Measurements from ENCODE around the gene PPP1R16B. TPM values are rescaled to one million over a fixed set of nuclear protein-coding genes. Genes with fewer than 3 reads are reported as not detected.

PPP1R16B gene
- total and polyA plus RNA-seq, 2 of the 8 experiments (the other 6 are each of a cell fraction or from before 2014, with no cell fraction given) = 2.6 to 8.9 TPM

GRCh38 chr20:38854654-38855066 is 49.2 kb downstream of the PPP1R16B start:
- H3K4ac ChIP-seq (replicated peaks; ENCODE audit: insufficient read length, low read depth, low read length) = no peak overlapping the region
- POLR2A ChIA-PET (ENCODE audit: partially characterized antibody) = no interaction called here
- H3K4me2 ChIP-seq (ENCODE audit: insufficient read depth in 1 of 2, low read depth in 2 of 2, low read length in 2 of 2) = no peak overlapping the region
- no peak overlapping the region for H3K9ac ChIP-seq (replicated peaks in 1 of 4; ENCODE audit: extremely low read depth in 1 of 4, low read depth in 3 of 4, low read length in 3 of 4)
- H3K4me1 ChIP-seq (replicated peaks in 1 of 4; ENCODE audit: control insufficient read depth in 3 of 4, insufficient read depth in 4 of 4, low read length in 3 of 4) = no peaks in the 10 kb centered on the region
- no peak overlapping the region for H3K18ac ChIP-seq (ENCODE audit: extremely low read depth, low read length)
- no peaks in the 10 kb centered on the region for H3K36me3 ChIP-seq (ENCODE audit: control insufficient read depth in 2 of 4, insufficient read depth in 4 of 4, low read length in 3 of 4)
- H4K20me1 ChIP-seq (replicated peaks in 1 of 2; ENCODE audit: control insufficient read depth in 1 of 2, insufficient read depth in 2 of 2, low read length in 2 of 2) = no peaks in the 10 kb centered on the region
- no peak overlapping the region for H4K91ac ChIP-seq (replicated peaks; ENCODE audit: insufficient read length, low read length)
- no peak overlapping the region for H2BK120ac ChIP-seq (replicated peaks; ENCODE audit: low read depth, low read length)
- H4K8ac ChIP-seq (ENCODE audit: extremely low read depth, insufficient read depth, low read length) = no peak overlapping the region
- H3K27me3 ChIP-seq (replicated peaks in 1 of 4; ENCODE audit: control insufficient read depth in 3 of 4, extremely low read depth in 1 of 4, insufficient read depth in 3 of 4, low read length in 3 of 4) = no peaks in the 10 kb centered on the region
- no peaks in the 10 kb centered on the region; the same call in 1 of the 2 replicates for H3K23me2 ChIP-seq (ENCODE audit: low read depth, low read length)
- H3K4me3 ChIP-seq (ENCODE audit: extremely low read depth in 1 of 4, insufficient read depth in 2 of 4, low read depth in 3 of 4, low read length in 4 of 4) = no peak overlapping the region
- H2BK20ac ChIP-seq (ENCODE audit: low read length) = no peak overlapping the region
- DNase-seq (ENCODE audit: low read depth in 1 of 2, low spot score in 2 of 2) = no peak
- FAIRE-seq = no peak
- no peaks in the 10 kb centered on the region for H3K79me1 ChIP-seq (ENCODE audit: low read depth, low read length)
- no peak overlapping the region for H3K27ac ChIP-seq (ENCODE audit: low read depth, low read length)
- no peak overlapping the region for H3K23ac ChIP-seq (ENCODE audit: insufficient read length)
- H3K9me3 ChIP-seq (ENCODE audit: insufficient read depth in 2 of 2, low read depth in 1 of 2, low read length in 1 of 2) = no peaks in the 10 kb centered on the region
- no peak overlapping the region for H2AK5ac ChIP-seq (ENCODE audit: low read depth, low read length)
- no peak overlapping the region for H3K14ac ChIP-seq (ENCODE audit: insufficient read length)
- WGBS, 2 experiments (ENCODE audit: extremely low coverage in 1 of 2, insufficient coverage in 1 of 2, insufficient read length in 1 of 2, insufficient replicate concordance in 2 of 2, low coverage in 1 of 2, low lambda C conversion rate in 2 of 2, missing lambda C conversion rate in 1 of 2) = 86% methylated on average over 3 of the region's 3 CpGs; no CpG with 5 or more reads in 1 of the 2 experiments
- TF ChIP-seq KDM1A (IDR thresholded peaks at IDR 0.05; ENCODE audit: borderline replicate concordance, low read length) (peak; percentile 79), MAFK (IDR thresholded peaks at IDR 0.05; ENCODE audit: low read depth, low read length) (peak; percentile 51; the same call in 1 of the 2 replicates), BACH1 (IDR thresholded peaks at IDR 0.05; ENCODE audit: low read length) (peak; percentile 54; the same call in 1 of the 2 replicates), GABPA (IDR thresholded peaks at IDR 0.05; ENCODE audit: borderline replicate concordance, insufficient read depth, low read length) (no peak), ZNF274 (IDR thresholded peaks at IDR 0.05; ENCODE audit: borderline replicate concordance, extremely low read depth, low read length) (no peak)
- H3K56ac ChIP-seq (replicated peaks; ENCODE audit: insufficient read length, low read depth, low read length) = no peak overlapping the region
- no peak overlapping the region for H2BK5ac ChIP-seq (ENCODE audit: low read depth, low read length)
- no peak overlapping the region for H2BK15ac ChIP-seq (ENCODE audit: low read length)
- H2AFZ ChIP-seq (ENCODE audit: low read length) = no peak overlapping the region
- no peak overlapping the region for H2BK12ac ChIP-seq (ENCODE audit: low read depth, low read length)
- no peaks in the 10 kb centered on the region for H3K79me2 ChIP-seq (ENCODE audit: control insufficient read depth in 1 of 2, insufficient read depth in 2 of 2, low read length in 2 of 2)
- H4K5ac ChIP-seq (ENCODE audit: insufficient read length, low read depth, low read length) = no peak overlapping the region
- CTCF ChIA-PET (ENCODE audit: partially characterized antibody) = interaction anchor here (0.9 to 8.3 kb wide), 2 partner anchors 28 to 38 kb away, joined by 3 to 55 read pairs; no protein-coding TSS in a partner anchor
